Activated CD4-positive, alpha-beta T cell treated with anti-CD3 and anti-CD28 coated beads for 36 hours (primary cell): ENCODE data around the gene YBX2. TPM values are rescaled to one million over a fixed set of nuclear protein-coding genes. Genes with fewer than 3 reads are reported as not detected.
"Not testable (repeated sequence)": the region's sequence is repeated elsewhere in the genome, so short reads cannot be mapped to it uniquely, and the experiment has no call there.

Source experiments
- ATAC-seq: fragments of 200-7000 bp; cut with Tn5 transposase; one replicate; pipeline ENCODE4 v1.10.0; 2021; ENCODE audit warnings: mild to moderate bottlenecking, moderate library complexity
- CTCF ChIA-PET: fragments of 350-600 bp; sonication (Branson Sonifier 250); formaldehyde crosslinking; loops from one replicate; lab custom pipeline; 2021; ENCODE audit warnings: antibody characterized with exemption; lab: Charles Lee
- POLR2A ChIA-PET: fragments of 350-600 bp; sonication (Branson Sonifier 250); formaldehyde crosslinking; loops from one replicate; lab custom pipeline; 2021; ENCODE audit warnings: antibody characterized with exemption, inconsistent platforms; lab: Charles Lee
- DNase-seq: peaks from one replicate; pipeline ENCODE4 v3.0.0-alpha.2; 2020
- H3K27ac Mint-ChIP-seq: one replicate; pipeline ENCODE4 v1.8.0; 2021; ENCODE audit warnings: mixed read lengths
- H3K27me3 Mint-ChIP-seq: one replicate; pipeline ENCODE4 v1.8.0; 2021; ENCODE audit warnings: mixed read lengths
- H3K36me3 Mint-ChIP-seq: one replicate; pipeline ENCODE4 v1.8.0; 2021; ENCODE audit warnings: low read depth, mixed read lengths
- H3K4me1 Mint-ChIP-seq: one replicate; pipeline ENCODE4 v1.8.0; 2021; ENCODE audit warnings: mixed read lengths
- H3K4me3 Mint-ChIP-seq: one replicate; pipeline ENCODE4 v1.8.0; 2021; ENCODE audit warnings: mild to moderate bottlenecking, moderate library complexity, mixed read lengths
- H3K9me3 Mint-ChIP-seq: one replicate; pipeline ENCODE4 v1.8.0; 2021; ENCODE audit warnings: low read depth, mixed read lengths
- intact Hi-C, 2 experiments: fragments of 100-400 bp; cut with DNase I in 1 of 2; cut with micrococcal nuclease in 1 of 2; formaldehyde crosslinking; loops; one replicate each; pipeline versions ENCODE4 v1.14.2 to v1.15.1; 2022 to 2024; cut with DNase I, micrococcal nuclease
- total RNA-seq, 2 experiments: library from RNA; stranded (reverse); gene quantifications; one replicate each; pipeline ENCODE4 v1.2.3, GENCODE V29; 2021

The YBX2 gene
- total RNA-seq = under 1 TPM; 0.34 to 0.67 TPM

DNA sequence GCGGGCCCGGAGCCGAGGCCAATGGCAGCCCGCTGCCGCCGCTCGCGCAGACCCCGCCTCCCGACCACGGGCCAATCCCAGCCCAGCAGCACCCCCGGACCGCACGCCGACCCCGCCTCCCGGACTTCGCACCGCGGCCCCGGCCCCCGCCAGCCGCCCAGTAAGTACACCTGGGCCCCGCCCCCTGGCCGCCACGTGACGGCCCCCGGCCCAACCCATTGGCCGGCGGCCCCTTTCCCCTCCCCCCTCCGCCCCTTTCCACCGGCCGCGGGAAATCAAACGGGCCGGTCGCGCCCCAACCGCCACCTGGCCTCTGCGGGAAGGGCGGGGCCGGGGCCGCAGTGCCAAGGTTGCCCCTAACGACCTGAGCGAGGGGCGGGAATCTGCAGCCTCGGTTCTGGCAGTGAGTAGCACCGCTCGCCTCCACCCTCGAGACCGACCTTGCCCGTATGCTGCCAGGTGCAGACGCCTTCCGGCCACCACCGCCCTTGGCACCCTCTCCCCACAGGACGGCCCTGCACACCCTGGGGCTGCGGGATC lies at the start of gene YBX2:
TSS of gene YBX2 (minus strand) at position 26 of the 540 bp plus-strand sequence. CDS start 139 bp downstream, outside the sequence.
- no peaks in the 10 kb centered on the region for H3K9me3 Mint-ChIP-seq
- ATAC-seq (peak; percentile 87), DNase-seq (peak; percentile 90)
- H3K36me3 Mint-ChIP-seq = no peaks in the 10 kb centered on the region
- ChIA-PET CTCF (no interaction called here), POLR2A (no interaction called here)
- H3K4me1 Mint-ChIP-seq = peaks cover 23% of the 10 kb centered on the region
- peak within 1 kb of the TSS; percentile 58 for H3K27ac Mint-ChIP-seq
- H3K27me3 Mint-ChIP-seq = peaks cover 19% of the 10 kb centered on the region
- H3K4me3 Mint-ChIP-seq = peak within 1 kb of the TSS; percentile 59
- intact Hi-C loops = loop anchor here (1.0 to 10.0 kb wide), 3 partner anchors 32 to 160 kb away; partner anchors contain the start of genes CLDN7 (in 1 of the 2) and ELP5 (in 1 of the 2)

DNA sequence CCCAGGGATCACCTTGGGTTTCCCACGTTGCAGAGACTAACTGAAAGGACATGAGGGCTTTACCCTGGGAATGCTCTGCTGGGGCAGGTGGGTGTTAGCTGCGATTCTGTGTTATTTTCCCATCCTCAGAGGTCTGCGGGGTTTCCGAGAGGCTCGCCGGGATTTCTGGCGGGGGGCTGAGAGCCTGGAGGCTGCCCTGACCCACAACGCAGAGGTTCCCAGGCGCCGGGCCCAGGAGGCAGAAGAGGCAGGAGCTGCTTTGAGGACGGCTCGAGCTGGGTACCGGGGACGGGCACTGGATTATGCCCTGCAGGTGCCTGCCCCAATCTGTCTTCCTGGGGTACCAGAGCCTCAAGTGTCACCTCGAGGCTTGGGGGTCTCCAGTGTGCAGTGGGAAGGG lies 48.8 kb upstream of the YBX2 start:
- ATAC-seq (no peak), DNase-seq (no peak)
- Mint-ChIP-seq H3K4me1 (peaks cover 17% of the 10 kb centered on the region), H3K27me3 (no peaks in the 10 kb centered on the region), H3K4me3 (no peak overlapping the region), H3K36me3 (peaks cover 43% of the 10 kb centered on the region), H3K9me3 (no peaks in the 10 kb centered on the region), H3K27ac (peak overlapping the region; percentile 55)
- intact Hi-C loops = no loop called here
- POLR2A ChIA-PET = no interaction called here
- CTCF ChIA-PET = interaction anchor here (1.0 kb wide), 2 partner anchors 19 to 94 kb away, joined by 3 to 5 read pairs; no protein-coding TSS in a partner anchor

DNA sequence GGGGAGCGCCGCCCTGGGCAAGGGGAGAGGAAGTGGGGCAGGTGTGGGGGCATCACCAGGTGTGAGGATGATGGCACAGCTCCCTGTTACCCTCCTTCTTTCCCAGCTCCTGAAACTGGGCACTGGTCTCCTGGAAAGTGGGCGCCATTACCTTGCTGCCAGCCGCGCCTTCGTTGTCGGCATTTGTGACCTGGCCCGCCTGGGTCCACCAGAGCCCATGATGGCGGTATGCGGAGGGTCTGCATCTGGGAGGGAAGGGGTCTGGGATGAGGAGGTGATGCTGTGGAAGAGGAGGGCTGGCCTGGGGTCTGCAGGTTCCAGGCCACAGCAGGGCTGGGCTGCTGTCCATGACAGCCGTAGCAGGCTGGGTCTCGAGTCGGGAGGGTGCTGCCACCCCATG lies 47.4 kb upstream of the YBX2 start:
- no peak for ATAC-seq
- intact Hi-C loops = no loop called here
- no peak for DNase-seq
- H3K9me3 Mint-ChIP-seq = no peaks in the 10 kb centered on the region
- POLR2A ChIA-PET = no interaction called here
- peaks cover 49% of the 10 kb centered on the region for H3K36me3 Mint-ChIP-seq
- H3K4me1 Mint-ChIP-seq = peaks cover 25% of the 10 kb centered on the region
- no peaks in the 10 kb centered on the region for H3K27me3 Mint-ChIP-seq
- H3K4me3 Mint-ChIP-seq = no peak overlapping the region
- CTCF ChIA-PET = interaction anchor here (0.9 to 1.2 kb wide), 3 partner anchors 12 to 22 kb away, joined by 3 read pairs; no protein-coding TSS in a partner anchor
- no peak overlapping the region for H3K27ac Mint-ChIP-seq

DNA sequence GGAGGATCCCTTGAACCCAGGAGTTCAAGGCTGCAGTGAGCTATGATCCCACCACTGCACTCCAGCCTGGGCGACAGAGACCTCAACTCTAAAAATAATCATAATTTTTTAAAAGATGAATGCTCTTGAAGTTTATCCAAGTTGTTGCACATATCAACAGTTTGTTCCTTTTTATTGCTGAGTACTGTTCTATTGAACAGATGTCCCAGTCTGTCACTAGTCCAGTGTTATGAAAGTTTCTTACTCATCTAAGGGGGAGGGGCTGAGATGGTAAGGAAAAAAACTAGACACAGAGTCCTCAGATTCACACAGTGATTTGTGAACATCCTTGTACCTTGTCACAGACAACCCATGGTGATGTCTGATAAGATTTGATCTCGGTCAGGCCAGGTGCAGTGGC lies 45.7 kb upstream of the YBX2 start:
- no peak for DNase-seq
- Mint-ChIP-seq H3K27ac (peak overlapping the region; percentile 42), H3K4me3 (no peak overlapping the region), H3K27me3 (no peaks in the 10 kb centered on the region), H3K9me3 (no peaks in the 10 kb centered on the region), H3K4me1 (peaks cover 36% of the 10 kb centered on the region), H3K36me3 (peaks cover 45% of the 10 kb centered on the region)
- intact Hi-C loops = no loop called here
- ChIA-PET CTCF (interaction anchor here (0.5 kb wide), 1 partner anchor 84 kb away, joined by 3 read pairs; no protein-coding TSS in a partner anchor), POLR2A (no interaction called here)
- no peak for ATAC-seq

DNA sequence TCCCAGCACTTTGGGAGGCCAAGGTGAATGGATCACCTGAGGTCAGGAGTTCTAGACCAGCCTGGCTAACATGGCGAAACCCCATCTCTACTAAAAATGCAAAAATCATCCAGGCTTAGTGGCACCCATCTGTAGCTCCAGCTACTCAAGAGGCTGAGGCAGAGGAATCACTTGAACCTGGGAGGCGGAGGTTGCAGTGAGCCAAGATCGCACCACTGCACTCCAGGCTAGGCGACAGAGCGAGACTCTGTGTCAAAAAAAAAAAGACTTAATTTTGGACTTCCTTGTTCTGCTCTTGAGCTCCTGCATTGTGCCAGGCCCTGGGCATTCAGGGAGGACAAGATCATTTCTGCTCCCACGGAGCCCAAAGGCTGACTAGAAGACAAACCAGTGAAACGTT lies 43.2 kb upstream of the YBX2 start:
- ATAC-seq = not testable (repeated sequence)
- H3K36me3 Mint-ChIP-seq = peaks cover 32% of the 10 kb centered on the region
- POLR2A ChIA-PET = interaction anchor here (0.6 to 1.9 kb wide), 2 partner anchors 24 to 227 kb away, joined by 6 to 7 read pairs; no protein-coding TSS in a partner anchor

DNA sequence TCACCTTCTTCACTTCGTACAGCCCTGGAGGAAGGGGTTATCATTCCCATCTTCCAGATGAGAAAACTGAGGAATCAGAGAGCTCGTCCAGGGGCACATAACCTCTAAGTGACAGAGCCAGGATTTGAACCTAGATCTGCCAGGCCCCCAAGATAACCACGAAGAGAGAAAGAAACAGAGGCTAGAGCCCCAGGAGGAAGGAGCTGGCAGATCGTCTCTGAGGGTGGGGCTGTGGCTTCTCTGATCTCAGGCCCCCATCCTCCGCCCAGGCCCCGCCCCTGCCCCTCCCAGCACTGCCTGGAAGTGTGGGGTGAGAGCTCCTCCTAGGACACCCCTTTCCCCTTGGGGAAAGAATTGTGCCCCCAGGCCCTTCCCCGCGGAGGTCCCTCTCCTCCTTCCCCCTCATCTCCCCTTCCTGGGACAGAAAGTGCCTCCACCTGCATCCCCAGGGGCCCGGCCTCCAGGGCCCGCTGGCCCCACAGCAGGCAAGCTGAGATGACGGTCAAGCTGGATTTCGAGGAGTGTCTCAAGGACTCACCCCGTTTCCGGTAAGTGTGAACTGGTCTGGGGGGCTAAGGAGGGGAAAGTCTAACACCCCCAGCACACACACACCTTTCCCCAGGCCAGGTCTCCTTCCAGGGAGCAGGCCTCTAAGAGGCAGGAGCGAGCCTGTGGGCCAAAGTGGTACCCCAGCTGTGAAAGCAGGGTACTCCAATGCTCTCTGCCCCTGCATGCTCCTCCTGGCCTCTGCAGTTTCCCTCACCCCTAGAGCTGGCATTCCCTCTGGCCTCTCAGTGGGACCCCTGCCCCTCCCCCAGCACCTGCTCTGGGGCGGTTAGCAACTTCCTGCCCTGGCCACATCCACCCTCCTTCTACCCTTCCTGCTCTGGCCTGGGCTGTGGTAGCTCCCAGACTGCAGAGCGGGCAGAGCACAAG lies 42.1 kb upstream of the YBX2 start, which contains the start of gene ACAP1:
TSS of gene ACAP1 (plus strand) at position 290 of the 936 bp plus-strand sequence. CDS start at position 496, 206 bp downstream.
- ChIA-PET CTCF (interaction anchor here (0.6 to 2.7 kb wide), 17 partner anchors 9 to 352 kb away, joined by 3 to 18 read pairs (median 5); partner anchors contain the start of genes SLC2A4, TMEM95, TNFSF12 and WRAP53), POLR2A (interaction anchor here (0.9 to 1.9 kb wide), 2 partner anchors 13 to 23 kb away, joined by 4 to 7 read pairs; no protein-coding TSS in a partner anchor)
- peak; percentile 95 for ATAC-seq
- Mint-ChIP-seq H3K36me3 (peaks cover 27% of the 10 kb centered on the region), H3K27me3 (no peaks in the 10 kb centered on the region), H3K4me3 (peak within 1 kb of the TSS; percentile 98), H3K4me1 (peaks cover 58% of the 10 kb centered on the region), H3K9me3 (no peaks in the 10 kb centered on the region), H3K27ac (peak within 1 kb of the TSS; percentile 99)
- peak; percentile 93 for DNase-seq
- intact Hi-C loops = loop anchor here (2.0 kb wide), 2 partner anchors 14 to 56 kb away; partner anchors contain the start of gene SLC2A4 (in 1 of the 2)

More for the DNA sequence above, 43.2 kb upstream of the YBX2 start:
- Mint-ChIP-seq H3K4me3 (peak overlapping the region; percentile 98), H3K27ac (peak overlapping the region; percentile 99), H3K4me1 (peaks cover 50% of the 10 kb centered on the region)
- not testable (repeated sequence) for H3K9me3 Mint-ChIP-seq, DNase-seq, H3K27me3 Mint-ChIP-seq
- CTCF ChIA-PET = interaction anchor here (0.6 to 2.7 kb wide), 7 partner anchors 9 to 223 kb away, joined by 3 to 18 read pairs (median 3); partner anchors contain the start of gene TNFSF12
- intact Hi-C loops = loop anchor here (2.0 kb wide), 2 partner anchors 13 to 57 kb away; partner anchors contain the start of gene SLC2A4 (in 1 of the 2)

DNA sequence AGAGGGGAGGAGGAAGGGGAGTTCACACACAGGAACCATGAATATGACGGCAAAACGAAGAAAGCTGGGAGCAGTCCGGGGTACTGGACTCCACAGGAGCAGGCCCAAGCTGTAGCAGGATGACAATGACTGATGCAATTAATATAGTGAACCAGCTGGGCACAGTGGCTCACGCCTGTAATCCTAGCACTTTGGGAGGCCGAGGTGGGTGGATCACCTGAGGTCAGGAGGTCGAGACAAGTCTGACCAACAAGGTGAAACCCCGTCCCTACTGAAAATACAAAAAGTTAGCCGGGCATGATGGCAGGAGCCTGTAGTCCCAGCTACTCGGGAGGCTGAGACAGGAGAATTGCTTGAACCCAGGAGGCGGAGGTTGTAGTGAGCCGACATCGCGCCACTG lies 41.3 kb upstream of the YBX2 start:
- intact Hi-C loops = loop anchor here (2.0 kb wide), 2 partner anchors 15 to 55 kb away; partner anchors contain the start of gene SLC2A4 (in 1 of the 2)
- ATAC-seq = not testable (repeated sequence)

DNA sequence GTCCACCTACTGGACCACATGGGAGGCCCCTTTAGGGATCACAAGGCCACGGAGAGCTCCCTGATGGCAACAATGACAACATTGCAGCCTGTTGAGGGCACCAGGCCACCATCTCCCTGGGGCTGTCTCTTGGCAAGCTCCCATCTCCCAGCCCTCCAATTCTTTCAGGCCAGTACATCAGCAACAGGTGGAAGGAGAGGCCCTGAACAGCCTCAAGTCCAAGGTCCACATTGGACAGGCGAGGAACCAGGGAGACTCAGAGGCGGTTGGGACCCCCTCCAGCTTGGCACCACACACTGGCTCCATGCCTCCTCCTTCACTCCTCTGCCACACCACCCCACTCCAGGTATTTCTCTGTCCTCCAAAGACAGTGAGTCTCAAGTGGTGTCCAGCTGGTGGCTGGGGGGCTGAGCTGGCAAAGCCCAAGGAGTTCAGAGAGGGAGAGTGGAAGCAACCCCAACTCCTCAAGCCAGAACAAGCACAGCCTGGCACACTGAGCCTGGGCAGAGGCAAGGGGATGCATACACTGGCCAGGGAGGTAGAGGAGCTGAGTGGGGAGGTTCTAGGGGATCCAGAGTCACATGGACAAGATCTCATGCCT lies 40.6 kb upstream of the YBX2 start:
- Mint-ChIP-seq H3K27me3 (no peaks in the 10 kb centered on the region), H3K9me3 (no peaks in the 10 kb centered on the region), H3K4me3 (peak overlapping the region; percentile 98), H3K36me3 (peaks cover 20% of the 10 kb centered on the region), H3K27ac (peak overlapping the region; percentile 99), H3K4me1 (peaks cover 62% of the 10 kb centered on the region)
- POLR2A ChIA-PET = interaction anchor here (0.5 kb wide), 1 partner anchor 39 kb away, joined by 3 read pairs; no protein-coding TSS in a partner anchor
- intact Hi-C loops = no loop called here
- DNase-seq (no peak), ATAC-seq (no peak)
- CTCF ChIA-PET = interaction anchor here (0.6 to 2.2 kb wide), 8 partner anchors 10 to 53 kb away, joined by 3 to 12 read pairs (median 5); no protein-coding TSS in a partner anchor

More for the DNA sequence above, 41.3 kb upstream of the YBX2 start:
- CTCF ChIA-PET = interaction anchor here (0.6 to 2.7 kb wide), 15 partner anchors 9 to 290 kb away, joined by 3 to 18 read pairs (median 4); partner anchors contain the start of gene TMEM95
- H3K4me1 Mint-ChIP-seq = peaks cover 61% of the 10 kb centered on the region
- POLR2A ChIA-PET = interaction anchor here (0.5 to 1.9 kb wide), 2 partner anchors 22 to 40 kb away, joined by 3 to 7 read pairs; no protein-coding TSS in a partner anchor
- peaks cover 24% of the 10 kb centered on the region for H3K36me3 Mint-ChIP-seq
- peak overlapping the region; percentile 99 for H3K27ac Mint-ChIP-seq
- DNase-seq, H3K27me3 Mint-ChIP-seq, H3K9me3 Mint-ChIP-seq: not testable (repeated sequence)
- H3K4me3 Mint-ChIP-seq = peak overlapping the region; percentile 98

DNA sequence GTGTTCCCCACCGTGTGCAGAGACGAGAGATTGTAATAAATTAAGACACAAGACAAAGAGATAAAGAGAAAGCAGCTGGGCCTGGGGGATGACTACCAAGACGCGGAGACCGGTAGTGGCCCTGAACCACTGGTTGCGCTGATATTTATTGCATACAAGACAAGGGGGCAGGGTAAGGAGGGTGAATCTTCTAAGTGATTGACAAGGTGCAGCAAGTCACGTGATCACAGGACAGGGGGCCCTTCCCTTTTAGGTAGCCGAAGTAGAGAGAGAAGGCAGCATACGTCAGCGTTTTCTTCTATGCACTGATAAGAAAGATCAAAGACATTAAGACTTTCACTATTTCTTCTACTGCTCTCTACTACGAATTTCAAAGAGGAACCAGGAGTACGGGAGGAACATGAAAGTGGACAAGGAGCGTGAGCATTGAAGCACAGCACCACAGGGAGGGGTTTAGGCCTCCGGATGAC lies 38.2 kb upstream of the YBX2 start:
- DNase-seq = peak; percentile 66
- POLR2A ChIA-PET, H3K36me3 Mint-ChIP-seq, ATAC-seq, H3K9me3 Mint-ChIP-seq, H3K27me3 Mint-ChIP-seq: not testable (repeated sequence)
- Mint-ChIP-seq H3K4me1 (peaks cover 65% of the 10 kb centered on the region), H3K27ac (peak overlapping the region; percentile 89), H3K4me3 (peak overlapping the region; percentile 69)
- CTCF ChIA-PET = interaction anchor here (0.6 kb wide), 1 partner anchor 113 kb away, joined by 3 read pairs; the partner anchor contains the start of genes ACADVL and DLG4
- intact Hi-C loops = loop anchor here in 1 of 2 experiments (1.0 kb wide), 1 partner anchor 354 kb away; no protein-coding TSS in a partner anchor

DNA sequence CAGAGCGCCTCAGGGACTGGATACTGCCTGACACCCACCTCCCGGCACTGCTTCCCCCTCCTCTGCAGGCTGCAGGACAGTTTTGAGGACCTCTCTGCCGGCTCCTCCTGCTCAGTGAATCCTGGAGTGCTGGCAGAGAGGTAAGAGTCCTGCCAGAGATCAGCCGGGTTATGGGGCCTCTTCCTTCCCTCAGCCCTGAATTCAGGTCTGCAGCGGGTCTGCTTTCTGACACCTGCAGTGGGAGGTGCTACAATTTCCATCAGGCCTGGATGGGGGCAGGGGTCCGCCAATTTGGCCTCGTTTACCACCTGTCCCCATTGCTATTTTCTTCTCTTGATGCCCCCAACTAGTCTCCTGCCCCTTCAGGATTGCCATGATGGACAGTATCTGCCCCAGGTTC lies 37.7 kb upstream of the YBX2 start:
- DNase-seq (no peak), ATAC-seq (no peak)
- no peaks in the 10 kb centered on the region for H3K9me3 Mint-ChIP-seq
- peak overlapping the region; percentile 89 for H3K27ac Mint-ChIP-seq
- intact Hi-C loops = loop anchor here in 1 of 2 experiments (1.0 kb wide), 1 partner anchor 354 kb away; no protein-coding TSS in a partner anchor
- no peaks in the 10 kb centered on the region for H3K27me3 Mint-ChIP-seq
- peaks cover 63% of the 10 kb centered on the region for H3K4me1 Mint-ChIP-seq
- ChIA-PET CTCF (interaction anchor here (0.6 kb wide), 1 partner anchor 113 kb away, joined by 3 read pairs; the partner anchor contains the start of genes ACADVL and DLG4), POLR2A (no interaction called here)
- peak overlapping the region; percentile 69 for H3K4me3 Mint-ChIP-seq
- H3K36me3 Mint-ChIP-seq = peaks cover 4% of the 10 kb centered on the region
